Measurements from ENCODE around the gene SYNPO2.
"Not testable (repeated sequence)": the region's sequence is repeated elsewhere in the genome, so short reads cannot be mapped to it uniquely, and the experiment has no call there.

The SYNPO2 gene, protein sequence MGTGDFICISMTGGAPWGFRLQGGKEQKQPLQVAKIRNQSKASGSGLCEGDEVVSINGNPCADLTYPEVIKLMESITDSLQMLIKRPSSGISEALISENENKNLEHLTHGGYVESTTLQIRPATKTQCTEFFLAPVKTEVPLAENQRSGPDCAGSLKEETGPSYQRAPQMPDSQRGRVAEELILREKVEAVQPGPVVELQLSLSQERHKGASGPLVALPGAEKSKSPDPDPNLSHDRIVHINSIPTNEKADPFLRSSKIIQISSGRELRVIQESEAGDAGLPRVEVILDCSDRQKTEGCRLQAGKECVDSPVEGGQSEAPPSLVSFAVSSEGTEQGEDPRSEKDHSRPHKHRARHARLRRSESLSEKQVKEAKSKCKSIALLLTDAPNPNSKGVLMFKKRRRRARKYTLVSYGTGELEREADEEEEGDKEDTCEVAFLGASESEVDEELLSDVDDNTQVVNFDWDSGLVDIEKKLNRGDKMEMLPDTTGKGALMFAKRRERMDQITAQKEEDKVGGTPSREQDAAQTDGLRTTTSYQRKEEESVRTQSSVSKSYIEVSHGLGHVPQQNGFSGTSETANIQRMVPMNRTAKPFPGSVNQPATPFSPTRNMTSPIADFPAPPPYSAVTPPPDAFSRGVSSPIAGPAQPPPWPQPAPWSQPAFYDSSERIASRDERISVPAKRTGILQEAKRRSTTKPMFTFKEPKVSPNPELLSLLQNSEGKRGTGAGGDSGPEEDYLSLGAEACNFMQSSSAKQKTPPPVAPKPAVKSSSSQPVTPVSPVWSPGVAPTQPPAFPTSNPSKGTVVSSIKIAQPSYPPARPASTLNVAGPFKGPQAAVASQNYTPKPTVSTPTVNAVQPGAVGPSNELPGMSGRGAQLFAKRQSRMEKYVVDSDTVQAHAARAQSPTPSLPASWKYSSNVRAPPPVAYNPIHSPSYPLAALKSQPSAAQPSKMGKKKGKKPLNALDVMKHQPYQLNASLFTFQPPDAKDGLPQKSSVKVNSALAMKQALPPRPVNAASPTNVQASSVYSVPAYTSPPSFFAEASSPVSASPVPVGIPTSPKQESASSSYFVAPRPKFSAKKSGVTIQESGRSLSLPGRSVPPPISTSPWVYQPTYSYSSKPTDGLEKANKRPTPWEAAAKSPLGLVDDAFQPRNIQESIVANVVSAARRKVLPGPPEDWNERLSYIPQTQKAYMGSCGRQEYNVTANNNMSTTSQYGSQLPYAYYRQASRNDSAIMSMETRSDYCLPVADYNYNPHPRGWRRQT

DNA sequence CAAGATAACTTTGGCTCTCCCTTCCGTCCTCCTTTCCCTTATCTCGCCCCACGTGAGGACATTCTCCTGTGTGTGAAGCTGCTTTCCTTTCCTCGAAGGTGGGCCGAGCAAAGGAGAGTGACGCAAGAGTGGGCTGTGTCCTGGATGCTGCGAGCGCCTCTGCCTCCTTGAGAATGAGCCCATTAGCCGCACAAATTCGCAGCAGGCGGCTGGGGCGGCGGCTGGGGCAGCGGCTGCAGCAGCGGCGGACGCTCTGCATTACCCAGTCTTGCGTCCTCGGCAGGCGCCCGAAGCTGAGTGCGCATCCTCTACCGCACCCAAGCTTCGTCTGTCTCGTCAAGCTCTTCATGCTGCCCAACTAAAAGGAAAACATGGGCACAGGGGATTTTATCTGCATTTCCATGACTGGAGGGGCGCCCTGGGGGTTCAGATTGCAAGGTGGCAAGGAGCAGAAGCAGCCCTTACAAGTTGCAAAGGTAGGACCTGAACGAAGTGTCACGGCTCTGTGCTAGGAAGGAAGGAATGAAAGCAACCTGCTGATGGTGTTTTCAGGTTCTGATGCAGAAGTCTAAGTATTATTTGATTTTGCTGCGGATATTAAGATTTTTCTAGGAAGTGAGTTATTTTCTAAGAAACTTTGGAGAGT is at the start of gene SYNPO2:
TSS of gene SYNPO2 (plus strand) at position 189 of the 646 bp plus-strand sequence. CDS start at position 372, 183 bp downstream.
- DNase-seq (ENCODE audit: low read depth): no peak

DNA sequence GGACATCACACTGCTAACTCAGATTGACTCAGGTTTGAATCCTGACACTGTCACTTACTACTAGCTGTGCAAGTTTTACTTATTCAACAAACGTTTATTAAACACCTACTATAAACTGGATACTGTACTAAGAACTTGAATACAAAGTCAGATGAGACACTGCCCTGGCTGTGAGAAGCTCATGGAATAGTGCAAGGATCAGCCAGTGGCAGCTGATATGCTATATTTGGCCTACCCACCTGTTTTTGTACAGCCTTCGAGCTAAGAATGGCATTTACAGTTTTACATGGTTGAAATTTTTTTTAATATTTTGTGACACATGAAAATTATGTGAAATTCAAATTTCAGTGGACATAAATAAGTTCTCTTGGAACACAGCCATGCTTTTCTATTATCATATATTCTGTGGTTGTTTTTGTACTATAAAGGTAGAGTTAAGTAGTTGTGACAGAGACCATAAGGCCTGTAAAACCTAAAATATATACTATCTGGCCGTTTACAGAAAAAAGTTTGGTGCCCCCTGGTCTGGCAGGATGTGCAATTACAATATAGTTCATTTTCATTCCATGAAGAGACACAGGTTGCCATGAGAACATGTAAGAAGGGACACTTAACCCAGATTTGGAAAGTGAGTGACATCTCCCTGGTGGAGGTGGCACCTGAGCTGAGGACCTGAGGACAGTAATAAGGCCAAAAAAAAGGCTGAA is 49.3 kb upstream of the SYNPO2 start:
- no peak for DNase-seq (ENCODE audit: low read depth)

DNA sequence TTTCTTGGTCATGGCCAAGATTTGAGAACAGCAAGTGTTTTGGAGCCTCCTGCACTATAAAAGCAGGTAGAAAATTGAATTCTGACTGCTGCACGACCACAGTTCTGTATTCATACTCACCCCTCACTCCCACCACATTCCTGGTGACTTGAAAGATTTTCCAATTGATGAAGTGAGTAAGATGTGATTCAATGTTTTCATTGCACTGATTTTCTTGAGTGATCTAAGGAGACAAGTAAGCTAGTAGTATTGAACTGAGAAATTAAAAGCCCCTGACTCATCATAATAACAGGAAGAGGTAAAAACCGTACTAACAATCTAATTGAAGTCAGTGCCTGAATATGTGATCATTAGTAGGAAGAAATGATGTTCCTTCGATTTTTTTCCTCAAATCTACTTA is 46.6 kb upstream of the SYNPO2 start:
- DNase-seq (ENCODE audit: low read depth): no peak

DNA sequence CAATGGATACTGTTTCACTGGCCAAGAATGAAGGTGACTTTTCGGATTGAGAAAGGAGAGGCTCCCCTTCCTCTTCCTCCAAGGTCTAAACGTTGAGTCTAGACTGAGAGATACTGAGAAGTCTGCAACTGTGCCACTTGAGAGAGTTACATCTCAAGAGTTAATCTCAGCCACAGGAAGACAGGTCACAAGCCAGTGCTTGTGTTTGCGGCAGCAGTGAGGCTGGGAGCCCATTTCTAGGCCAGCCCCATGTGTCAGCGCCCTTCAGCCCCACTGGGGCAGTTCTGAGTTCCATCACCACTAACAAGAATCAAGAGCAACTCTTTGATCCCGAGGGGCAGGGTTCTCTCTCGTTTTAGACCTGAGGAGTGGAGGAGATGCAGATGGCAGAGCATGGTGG is 45.4 kb upstream of the SYNPO2 start:
- DNase-seq (ENCODE audit: low read depth): no peak

DNA sequence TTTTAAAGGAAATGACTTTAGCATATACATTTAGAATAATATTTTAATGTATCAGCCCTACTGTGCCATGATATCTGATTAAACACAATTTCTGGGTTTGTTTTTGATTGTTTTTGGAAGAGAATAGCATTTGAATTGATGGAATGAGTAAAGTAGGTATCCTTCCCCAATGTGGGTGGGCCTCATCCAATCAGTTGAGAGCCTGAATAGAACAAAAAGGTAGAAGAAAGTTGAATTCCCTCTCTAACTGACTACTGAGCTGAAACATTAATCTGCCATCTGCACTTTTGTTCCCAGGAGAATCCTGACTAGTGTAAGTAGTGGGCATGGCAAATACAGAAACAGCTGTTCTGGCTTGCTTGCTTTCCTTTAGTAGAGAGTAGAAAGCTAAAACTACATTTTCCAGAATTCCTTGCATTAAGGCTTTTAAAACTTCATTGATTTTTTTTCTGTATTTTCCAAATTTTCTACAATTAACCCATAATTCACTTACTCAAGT is 43.1 kb upstream of the SYNPO2 start:
- no peak for DNase-seq (ENCODE audit: low read depth)

DNA sequence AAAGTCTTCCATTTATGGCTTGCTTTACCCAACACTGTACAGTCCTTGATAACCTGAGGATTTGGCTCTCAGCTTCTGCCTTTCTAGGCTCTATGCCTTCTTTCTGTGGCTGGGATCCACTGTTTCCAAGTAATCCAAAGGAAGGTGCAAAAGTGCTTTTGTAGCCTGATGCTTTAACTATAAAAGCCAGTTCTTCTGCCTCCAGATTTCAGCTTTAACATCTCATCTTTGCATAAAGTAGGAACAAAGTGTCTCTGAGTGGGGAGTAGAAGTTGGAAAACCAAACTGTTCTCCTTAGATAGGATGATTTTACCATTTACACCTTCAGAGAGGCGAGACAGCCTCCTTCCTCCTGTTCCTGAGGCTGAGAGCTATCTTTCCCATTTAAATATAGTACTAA is 41.7 kb upstream of the SYNPO2 start:
- no peak for DNase-seq (ENCODE audit: low read depth)

DNA sequence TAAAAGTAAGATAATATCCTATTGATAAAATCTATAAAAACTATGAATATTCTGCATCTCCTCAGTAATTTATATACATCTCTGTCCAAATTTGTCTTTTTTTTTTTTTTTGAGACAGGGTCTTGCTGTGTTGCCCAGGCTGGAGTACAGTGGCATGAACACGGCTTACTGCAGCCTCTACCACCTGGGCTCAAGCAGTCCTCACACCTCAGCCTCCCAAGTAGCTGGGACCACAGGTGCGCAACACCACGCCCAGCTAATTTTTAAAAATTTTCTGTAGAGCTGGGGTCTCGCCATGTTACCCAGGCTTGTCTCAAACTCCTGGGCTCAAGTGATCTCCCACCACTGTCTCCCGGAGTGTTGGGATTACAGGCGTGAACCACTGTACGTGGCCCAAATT is 40.4 kb upstream of the SYNPO2 start:
- DNase-seq (ENCODE audit: low read depth): no peak

DNA sequence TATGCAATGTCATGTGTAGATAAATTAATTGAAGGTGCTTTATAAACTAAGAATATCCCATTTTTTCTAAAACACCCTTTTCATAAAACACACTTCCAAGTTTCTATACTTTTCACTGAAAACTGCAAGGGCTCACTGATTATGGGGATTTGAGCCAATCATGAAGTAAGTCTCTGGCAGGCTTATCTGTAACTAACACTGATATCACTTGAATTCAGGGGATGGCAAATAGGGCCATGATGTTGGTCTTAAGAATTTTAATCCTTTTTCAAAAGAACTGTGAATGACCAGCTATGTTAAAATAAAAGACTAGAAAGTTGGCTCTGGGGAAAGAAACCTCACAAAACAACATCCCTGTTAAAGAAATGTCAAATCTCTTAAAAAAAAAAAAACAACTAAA is 39.8 kb upstream of the SYNPO2 start:
- no peak for DNase-seq (ENCODE audit: low read depth)

DNA sequence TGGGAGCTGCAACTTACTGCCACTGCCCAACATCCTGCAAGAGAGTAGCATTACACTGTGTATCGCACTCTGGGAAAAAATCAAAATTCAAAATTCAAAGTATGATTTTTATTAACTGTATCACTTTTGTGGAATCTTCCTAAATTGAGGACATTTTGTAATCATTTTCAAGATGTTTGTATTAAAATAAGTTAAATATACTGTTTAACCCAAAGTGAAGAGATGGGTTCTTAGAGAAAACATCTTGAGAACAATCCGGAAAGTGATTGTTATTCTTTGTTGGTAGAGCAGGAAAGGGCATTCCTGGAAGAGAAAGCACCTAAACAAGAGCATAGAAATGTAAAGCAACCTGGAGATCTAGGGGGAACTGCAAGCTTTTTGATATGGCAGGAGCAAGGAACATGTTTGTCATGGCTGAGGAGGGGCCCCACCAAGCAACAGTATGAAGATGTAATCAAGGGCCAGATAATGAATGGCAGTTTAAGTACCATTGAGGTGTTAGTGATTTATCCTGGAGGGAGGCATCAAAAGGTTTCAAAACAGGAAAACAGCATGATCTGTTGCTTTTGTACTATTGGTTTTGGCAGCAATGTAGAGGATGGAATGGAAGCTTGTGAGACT is 38.7 kb upstream of the SYNPO2 start:
- DNase-seq (ENCODE audit: low read depth): no peak

DNA sequence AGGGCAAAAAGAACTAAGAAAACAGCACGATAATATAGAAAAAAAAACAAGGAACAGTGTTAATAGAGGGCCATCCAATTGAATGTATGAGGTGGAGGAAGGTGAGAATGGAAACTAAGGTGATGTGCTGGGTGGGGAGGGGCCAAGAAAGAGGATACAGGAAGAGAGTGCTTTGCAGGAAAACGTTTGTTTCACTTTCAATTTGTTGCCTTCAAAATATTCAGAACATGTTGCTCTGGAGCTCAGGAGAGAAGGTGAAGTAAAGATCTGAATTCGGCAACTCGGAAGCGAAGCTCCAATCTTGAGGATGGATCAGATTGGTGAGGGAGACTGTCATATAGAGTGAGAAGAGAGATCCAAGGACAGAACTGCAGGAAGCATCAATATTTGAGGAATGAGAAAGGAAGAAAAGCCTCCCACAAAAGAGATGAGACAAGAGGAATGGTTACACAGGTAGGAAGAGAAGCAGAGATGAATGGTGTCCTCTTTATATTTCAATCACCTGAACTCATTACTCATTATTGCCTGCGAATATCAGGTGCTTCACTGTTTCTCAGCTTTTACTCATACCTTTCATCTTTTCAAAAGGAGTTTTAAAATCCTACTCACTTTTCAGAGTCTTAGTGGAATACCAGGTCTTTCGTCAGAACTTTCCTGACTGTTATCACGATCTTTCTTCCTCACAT is 38.0 kb upstream of the SYNPO2 start:
- no peak for DNase-seq (ENCODE audit: low read depth)

DNA sequence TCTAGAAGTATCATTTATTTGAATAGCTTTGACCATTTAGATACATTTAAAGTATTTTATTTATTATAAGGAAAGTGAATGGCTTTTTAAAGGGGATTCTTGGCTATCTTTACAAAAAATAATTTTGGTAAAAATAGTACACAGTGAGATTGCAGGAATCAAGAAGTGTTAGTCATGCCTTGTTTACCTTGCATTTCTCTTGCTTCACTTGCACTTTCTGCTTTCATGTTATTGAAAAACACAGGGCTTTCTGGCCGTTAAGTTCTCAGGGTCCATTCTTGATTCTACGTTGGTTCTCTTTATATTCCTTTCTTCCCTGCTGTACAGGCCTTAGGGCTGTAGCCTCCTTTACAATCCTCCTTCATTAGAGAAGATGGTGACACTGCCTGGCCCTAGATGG is 30.9 kb upstream of the SYNPO2 start:
- no peak for DNase-seq (ENCODE audit: low read depth)

DNA sequence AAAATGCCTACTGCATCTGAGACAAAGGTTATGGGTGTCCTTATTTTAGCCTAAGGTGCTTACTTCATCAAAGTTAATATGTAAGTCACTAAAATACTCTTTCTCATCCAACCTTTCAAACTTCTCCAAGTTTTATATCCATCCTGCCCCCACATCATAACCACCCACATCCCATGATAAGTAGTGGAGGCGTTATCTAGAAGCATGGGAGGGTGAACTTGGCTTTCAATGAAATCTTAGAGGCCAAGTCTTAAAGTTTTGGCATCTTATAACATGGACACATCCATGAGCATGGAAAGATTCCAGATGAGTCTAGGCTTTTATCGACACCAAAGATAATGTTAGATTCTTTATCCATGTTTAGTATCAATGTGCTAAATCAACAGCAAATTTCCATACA is 29.9 kb upstream of the SYNPO2 start:
- no peak for DNase-seq (ENCODE audit: low read depth)

DNA sequence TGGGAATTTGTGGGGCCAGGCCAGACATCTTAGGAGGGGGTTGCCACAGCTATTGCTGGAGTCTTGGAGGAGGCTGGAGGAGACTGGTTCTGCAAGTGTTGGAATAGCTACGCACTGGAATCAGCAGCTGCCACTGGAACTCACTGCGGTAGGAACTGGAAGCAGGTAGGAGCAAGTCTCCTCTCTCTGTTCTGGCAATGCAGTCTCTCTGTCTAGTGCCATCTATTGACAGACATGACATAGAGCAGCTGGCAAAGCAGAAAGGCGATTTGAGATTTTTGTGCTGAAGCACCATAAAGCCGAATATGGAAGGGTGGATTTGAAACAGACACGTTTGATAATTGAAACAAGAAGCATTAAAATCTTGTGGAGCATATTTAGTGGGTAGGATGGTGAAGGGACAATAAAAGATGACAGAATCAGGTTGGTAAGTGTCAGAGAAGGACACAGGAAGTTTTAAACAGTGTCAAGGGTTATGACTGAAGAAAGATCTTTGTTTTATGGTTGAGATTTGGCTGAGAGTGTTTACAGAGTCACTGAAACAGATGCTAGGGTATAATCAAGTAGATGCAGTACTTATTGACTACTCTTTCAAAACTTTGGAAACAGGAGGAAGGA is 23.5 kb upstream of the SYNPO2 start:
- DNase-seq (ENCODE audit: low read depth): no peak

DNA sequence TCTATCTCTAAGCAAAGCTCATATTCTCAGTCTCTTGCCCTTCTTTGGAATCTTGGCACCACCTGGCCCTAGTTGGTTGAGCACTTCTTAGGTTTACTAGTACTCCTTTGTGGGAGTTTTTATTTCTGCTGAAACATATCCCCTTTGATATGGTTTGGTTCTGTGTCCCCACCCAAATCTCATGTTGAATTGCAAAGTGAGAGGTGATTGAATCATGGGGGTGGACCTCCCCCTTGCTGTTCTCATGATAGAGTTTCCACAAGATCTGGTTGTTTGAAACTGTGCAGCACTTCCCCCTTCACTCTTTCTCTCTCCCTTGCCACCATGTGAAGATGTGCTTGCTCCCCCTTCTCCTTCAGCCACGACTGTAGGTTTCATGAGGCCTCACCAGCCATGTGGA is 22.2 kb upstream of the SYNPO2 start:
- DNase-seq (ENCODE audit: low read depth): no peak

DNA sequence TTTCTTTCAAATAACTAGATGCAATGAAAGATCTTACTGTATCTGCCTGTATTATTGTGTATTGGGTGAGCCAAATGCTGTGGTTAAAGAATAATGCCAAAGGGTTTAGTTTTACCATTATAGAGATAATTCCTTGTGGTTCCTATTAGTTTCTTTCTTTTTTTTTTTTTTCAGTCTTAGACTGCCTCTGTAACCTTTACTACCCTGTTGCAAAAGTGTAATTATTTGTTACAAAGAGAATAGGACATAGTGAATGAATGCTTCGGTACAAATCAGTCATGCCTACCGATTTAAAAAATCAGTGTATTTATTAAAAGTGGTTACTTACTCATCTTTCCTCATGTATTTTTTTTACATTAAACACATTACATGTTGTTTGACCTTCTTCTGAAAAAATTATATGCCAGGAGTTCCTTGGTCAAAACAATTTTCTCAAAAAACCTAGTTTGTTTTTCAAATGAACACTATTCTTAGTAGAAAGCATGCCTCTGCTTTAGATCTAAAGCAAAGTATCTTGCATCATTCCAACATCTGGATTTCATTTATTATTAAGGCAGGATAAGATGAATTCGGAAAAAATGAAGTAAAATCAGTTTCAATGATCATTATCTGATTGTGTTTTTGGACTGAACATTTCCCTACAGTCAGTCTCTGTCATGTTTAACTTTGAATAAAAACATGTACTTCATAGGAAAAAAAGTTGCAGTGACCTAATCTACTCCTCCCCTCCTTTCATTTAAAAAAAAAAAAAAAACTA is 21.2 kb upstream of the SYNPO2 start:
- DNase-seq (ENCODE audit: low read depth): no peak

DNA sequence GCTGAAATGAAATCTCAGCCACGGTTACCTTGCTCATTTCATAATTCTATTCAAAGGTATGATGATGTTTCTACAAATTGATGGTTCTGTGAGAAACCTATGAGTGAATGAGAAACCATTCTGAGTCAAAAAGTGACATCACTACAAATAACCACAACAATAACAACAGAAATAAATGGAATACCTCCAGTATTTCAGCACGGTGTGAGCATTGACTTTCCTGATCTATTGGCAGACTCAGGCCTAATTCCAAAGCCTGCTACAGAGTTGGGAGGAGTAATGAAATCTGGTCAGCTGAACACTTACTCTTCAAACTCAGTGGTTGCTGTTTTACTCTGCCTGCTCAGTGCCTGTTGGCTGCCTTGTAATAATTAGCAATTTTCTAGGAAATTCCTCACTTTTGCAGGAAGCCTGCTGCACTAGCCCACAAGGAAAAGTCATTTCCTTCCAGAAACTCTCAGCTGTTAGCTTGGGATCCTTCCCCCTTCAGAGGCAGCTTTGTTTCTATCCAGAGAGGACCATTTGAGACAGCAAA is 18.8 kb upstream of the SYNPO2 start:
- DNase-seq (ENCODE audit: low read depth): no peak

DNA sequence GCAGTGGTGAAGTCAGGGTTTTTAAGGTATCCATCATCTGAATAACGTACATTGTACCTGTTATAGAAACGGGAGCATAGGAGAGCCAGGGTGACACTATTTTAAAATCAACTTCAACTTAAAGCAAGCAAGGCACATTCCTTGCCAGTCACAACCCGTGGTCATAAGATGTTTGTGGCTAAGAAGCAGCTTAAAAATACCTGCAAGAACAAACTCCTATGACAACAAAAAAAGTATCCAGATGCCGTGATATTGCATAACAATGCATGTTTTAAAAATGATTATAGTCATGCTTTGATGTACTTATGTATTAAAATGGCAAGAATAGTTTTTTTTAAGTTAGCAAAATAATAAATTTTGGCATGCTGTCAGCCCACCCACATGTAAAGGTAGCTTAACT is 16.5 kb upstream of the SYNPO2 start:
- DNase-seq (ENCODE audit: low read depth): no peak

DNA sequence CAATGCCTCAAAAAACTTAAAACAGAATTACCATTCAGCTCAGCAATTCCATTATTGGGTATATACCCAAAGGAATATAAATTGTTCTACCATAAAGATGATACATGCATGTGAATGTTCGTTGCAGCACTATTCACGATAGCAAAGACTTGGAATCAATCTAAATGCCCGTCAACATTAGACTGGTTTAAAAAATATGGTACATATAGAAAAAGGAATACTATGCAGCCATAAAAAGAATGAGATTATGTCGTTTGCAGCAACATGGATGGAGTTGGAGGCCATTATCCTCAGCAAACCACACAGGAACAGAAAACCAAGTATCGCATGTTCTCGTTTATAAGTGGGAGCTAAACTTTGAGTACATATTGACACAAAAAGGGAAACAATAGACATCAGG is 10.9 kb upstream of the SYNPO2 start:
- no peak for DNase-seq (ENCODE audit: low read depth)

DNA sequence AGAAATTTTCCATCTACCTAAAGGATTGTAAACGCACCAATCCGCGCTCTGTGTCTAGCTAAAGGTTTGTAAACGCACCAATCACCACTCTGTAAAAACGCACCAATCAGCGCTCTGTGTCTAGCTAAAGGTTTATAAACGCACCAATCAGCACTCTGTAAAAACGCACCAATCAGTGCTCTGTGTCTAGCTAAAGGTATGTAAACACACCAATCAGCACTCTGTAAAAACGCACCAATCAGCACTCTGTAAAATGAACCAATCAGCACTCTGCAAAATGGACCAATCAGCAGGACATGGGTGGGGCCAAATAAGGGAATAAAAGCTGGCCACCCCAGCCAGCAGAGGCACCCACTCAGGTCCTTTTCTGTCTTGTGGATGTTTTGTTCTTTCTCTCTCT is 10.1 kb upstream of the SYNPO2 start:
- not testable (repeated sequence) for DNase-seq (ENCODE audit: low read depth)
